LNCaP clone FGC (cell line): Measurements from ENCODE around the gene CTCF.

Experiments used
- DNase-seq: peaks from one replicate; pipeline ENCODE4 v3.0.0-alpha.2; 2011; ENCODE audit warnings: low read depth
- H3K4me3 ChIP-seq: 2 replicates; pipeline ENCODE4 v1.5.1; 2011; ENCODE audit warnings: mild to moderate bottlenecking, low read depth, low read length, control low read depth
- CTCF ChIP-seq: IDR thresholded peaks from 2 replicates; pipeline ENCODE4 v1.5.1; 2012; ENCODE audit warnings: mild to moderate bottlenecking; ENCODE audit not compliant: control insufficient read depth, insufficient read depth; ENCODE audit errors: extremely low read depth

The CTCF gene

DNA sequence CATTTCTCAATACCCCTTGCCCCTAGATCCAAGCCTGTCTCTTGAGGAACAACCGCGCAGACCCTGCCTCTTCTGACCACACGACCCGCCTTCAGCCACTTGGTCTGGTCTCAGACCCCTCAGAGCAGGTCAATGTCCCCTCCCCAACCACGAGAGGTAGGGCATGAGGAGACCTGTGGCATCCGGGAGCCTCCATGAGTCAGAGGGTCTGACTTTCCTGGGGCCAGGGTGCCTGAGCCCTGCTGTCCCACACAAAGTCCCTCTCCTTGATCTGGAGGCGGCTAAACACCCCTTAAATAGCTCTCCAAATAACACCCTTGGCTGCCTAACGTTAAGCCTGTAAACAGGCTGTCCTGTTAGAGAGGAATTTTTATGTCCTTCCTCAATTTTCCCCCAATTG is 87.7 kb downstream of the CTCF start:
- no peak overlapping the region for H3K4me3 ChIP-seq
- no peak for TF ChIP-seq CTCF
- DNase-seq, result no peak

DNA sequence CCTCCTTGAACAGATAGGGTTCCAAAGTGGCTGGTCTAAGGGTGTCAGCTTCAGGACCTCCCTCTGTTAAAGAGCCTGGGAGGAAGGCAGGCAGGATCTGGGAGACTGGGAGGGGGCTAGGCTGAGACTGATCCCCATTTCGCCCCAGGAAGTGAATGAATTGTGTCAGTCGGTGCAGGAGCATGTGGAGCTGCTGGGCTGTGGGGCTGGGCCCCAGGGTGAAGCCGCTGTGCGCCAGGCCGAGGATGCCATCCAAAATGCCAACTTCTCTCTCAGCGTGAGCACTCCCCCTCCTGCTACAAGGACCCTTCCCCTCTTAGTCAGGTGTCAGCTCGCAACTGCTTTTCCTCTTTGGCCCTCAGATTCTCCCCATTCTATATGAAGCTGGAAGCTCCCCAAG is 88.7 kb downstream of the CTCF start:
- no peak for DNase-seq
- no peak overlapping the region for H3K4me3 ChIP-seq
- TF ChIP-seq CTCF, result no peak

- H3K4me3 ChIP-seq, result no peak overlapping the region
- DNase-seq, result no peak
- TF ChIP-seq CTCF, result no peak
Measured at GRCh38 chr16:67651847-67652246, 89.5 kb downstream of the CTCF start.

DNA sequence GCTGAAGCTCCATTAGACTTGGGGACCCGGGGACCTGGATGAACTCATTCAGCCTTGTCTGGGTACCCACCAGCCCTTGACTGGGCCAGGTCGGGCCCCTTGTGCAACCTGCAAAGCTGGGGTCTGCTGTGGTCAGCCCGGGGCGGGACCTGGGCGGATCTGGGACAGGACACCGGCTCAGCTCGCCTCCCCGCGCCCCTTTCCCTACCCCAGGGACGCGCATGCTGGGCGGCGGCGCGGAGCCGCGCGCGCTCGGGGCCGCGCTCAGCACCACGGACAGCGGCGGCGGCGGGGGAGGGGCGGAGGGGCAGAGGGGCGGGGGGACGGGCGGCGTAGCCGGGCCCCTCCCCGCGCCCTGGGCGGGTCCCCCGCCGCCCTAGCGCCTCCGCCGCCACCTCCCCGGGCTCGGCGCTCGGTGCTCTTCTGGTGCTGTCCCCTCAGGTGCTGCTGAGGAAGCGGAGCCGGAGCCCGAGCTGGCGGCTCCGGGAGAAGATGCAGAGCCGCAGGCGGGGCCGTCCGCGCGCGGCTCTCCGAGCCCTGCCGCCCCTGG is 90.3 kb downstream of the CTCF start:
- DNase-seq, result no peak
- H3K4me3 ChIP-seq, result peak overlapping the region; percentile 63
- TF ChIP-seq CTCF, result no peak

- peak overlapping the region; percentile 63 for H3K4me3 ChIP-seq
- DNase-seq, result no peak
- no peak; the same call in 1 of the 2 replicates for TF ChIP-seq CTCF
Measured at GRCh38 chr16:67653128-67653788, 90.9 kb downstream of the CTCF start.

- no peak for DNase-seq
- H3K4me3 ChIP-seq, result peak overlapping the region; percentile 63
- no peak for TF ChIP-seq CTCF
Measured at GRCh38 chr16:67653789-67654402, 91.6 kb downstream of the CTCF start.
